HepG2 (cell line): ENCODE measurements around the gene CENPO. TPM values are rescaled to one million over a fixed set of nuclear protein-coding genes. Genes with fewer than 3 reads are reported as not detected.

Experiments used
- ATAC-seq: fragments of 200-7000 bp; cut with Tn5 transposase; 3 replicates; pipeline ENCODE4 v1.9.1; 2020; ENCODE audit warnings: mild to moderate bottlenecking, moderate library complexity
- BruUV-seq: library from RNA; stranded (reverse); fragments of 400-500 nt; replicated peaks from 2 replicates; lab custom pipeline; 2021; lab: Mats Ljungman, UMichigan
- CTCF ChIA-PET: fragments of 300-600 bp; formaldehyde crosslinking; extraction: SDS; loops from one replicate; lab custom pipeline; 2021; ENCODE audit warnings: low total read pairs, inconsistent platforms, low intra/inter-chr PET ratio; lab: Yijun Ruan, JAX
- POLR2A ChIA-PET: fragments of 350-600 bp; sonication (Branson Sonifier 250); formaldehyde crosslinking; loops from one replicate; lab custom pipeline; 2020; ENCODE audit warnings: antibody characterized with exemption, inconsistent platforms; lab: Yijun Ruan, JAX
- DNase-seq: peaks from one replicate; pipeline ENCODE4 v3.0.0-alpha.2; 2015; ENCODE audit warnings: low spot score
- FAIRE-seq: peaks from 3 replicates; lab custom pipeline; 2011; peaks lifted over from hg19 to GRCh38; lab: Jason Lieb, UNC
- H2AFZ ChIP-seq: one replicate; pipeline ENCODE4 v1.6.1; 2011; ENCODE audit warnings: low read length, inconsistent platforms
- H3K27ac ChIP-seq: fragments of 300-600 bp; 3 replicates; pipeline ENCODE4 v1.8.0; 2011; ENCODE audit warnings: mixed run types, mild to moderate bottlenecking, mixed read lengths, low read length, inconsistent platforms; ENCODE audit not compliant: insufficient read depth; ENCODE audit errors: extremely low read length
- H3K27me3 ChIP-seq, 2 experiments: fragments of 200-600 bp in 1 of 2; 2 replicates in 1 of 2; 3 replicates in 1 of 2; pipeline versions ENCODE4 v1.6.0 to v1.8.0; 2011; ENCODE audit warnings: low read length in 2 of 2, mild to moderate bottlenecking in 2 of 2, moderate library complexity in 2 of 2, inconsistent platforms in 1 of 2; ENCODE audit not compliant: insufficient read depth in 2 of 2, control insufficient read depth in 1 of 2
- H3K36me3 ChIP-seq, 2 experiments: fragments of 200-600 bp in 1 of 2; replicated peaks in 1 of 2; 2 replicates in 1 of 2; 3 replicates in 1 of 2; pipeline versions ENCODE4 v1.5.1 to v1.8.0; 2011; ENCODE audit warnings: low read length in 2 of 2, inconsistent platforms in 1 of 2; ENCODE audit not compliant: insufficient read depth in 2 of 2, control insufficient read depth in 1 of 2
- H3K4me1 ChIP-seq: 2 replicates; pipeline ENCODE4 v1.5.1; 2012; ENCODE audit warnings: low read length, inconsistent platforms; ENCODE audit not compliant: insufficient read depth
- H3K4me2 ChIP-seq: 2 replicates; pipeline ENCODE4 v1.6.0; 2011; ENCODE audit warnings: low read depth, low read length, inconsistent platforms
- H3K4me3 ChIP-seq, 3 experiments: fragments of 200-600 bp in 1 of 3; sonication (generic), shearing (Covaris generic) in 1 of 3; replicated peaks in 1 of 3; 2 replicates each; pipeline ENCODE4 v1.5.1; 2011 to 2016; ENCODE audit warnings: low read length in 3 of 3, inconsistent platforms in 2 of 3, low read depth in 2 of 3, mild to moderate bottlenecking in 2 of 3, control low read depth in 1 of 3, mixed read lengths in 1 of 3; ENCODE audit not compliant: insufficient read depth in 1 of 3
- H3K79me2 ChIP-seq: one replicate; pipeline ENCODE4 v1.6.1; 2011; ENCODE audit warnings: low read length, inconsistent platforms; ENCODE audit not compliant: insufficient read depth
- H3K9ac ChIP-seq: 2 replicates; pipeline ENCODE4 v1.6.0; 2011; ENCODE audit warnings: mild to moderate bottlenecking, low read depth, low read length, inconsistent platforms; ENCODE audit not compliant: insufficient read depth
- H3K9me3 ChIP-seq: 2 replicates; pipeline ENCODE4 v1.5.1; 2012; ENCODE audit warnings: mild to moderate bottlenecking, low read length
- H4K20me1 ChIP-seq: 2 replicates; pipeline ENCODE4 v1.6.0; 2011; ENCODE audit warnings: inconsistent platforms, mild to moderate bottlenecking, low read length, moderate library complexity; ENCODE audit not compliant: insufficient read depth
- ASH2L ChIP-seq: fragments of 300-600, 200-600 bp; sonication (generic); IDR thresholded peaks from 2 replicates; pipeline ENCODE4 v1.7.0; 2017; ENCODE audit warnings: low read depth, mild to moderate bottlenecking, moderate library complexity, mixed read lengths, low read length; ENCODE audit not compliant: insufficient read length
- HNF4G ChIP-seq, 2 experiments: sonication (generic) in 1 of 2; formaldehyde crosslinking in 1 of 2; IDR thresholded peaks; 2 replicates each; pipeline versions ENCODE4 v1.4.0 to v1.6.1; 2011 to 2020; ENCODE audit warnings: borderline replicate concordance in 2 of 2, low read depth in 2 of 2, mild to moderate bottlenecking in 2 of 2, low read length in 1 of 2, missing genetic modification reagents in 1 of 2, moderate library complexity in 1 of 2
- KMT2A ChIP-seq: sonication (generic); formaldehyde crosslinking; IDR thresholded peaks from 2 replicates; pipeline ENCODE4 v1.4.0; 2020; ENCODE audit warnings: missing genetic modification reagents
- MAFK ChIP-seq, 2 experiments: IDR thresholded peaks in 1 of 2; conservative IDR thresholded peaks in 1 of 2; 2 replicates each; pipeline ENCODE4 v1.6.1; 2011; ENCODE audit warnings: improper control_type of control experiment in 2 of 2, low read length in 2 of 2
- NFE2L2 ChIP-seq: fragments of 150-350 bp; IDR thresholded peaks from 2 replicates; pipeline ENCODE4 v1.6.1; 2014; ENCODE audit warnings: low read length
- PHB2 ChIP-seq: fragments of 450-650 bp; IDR thresholded peaks from 2 replicates; pipeline ENCODE4 v1.6.1; 2018; ENCODE audit not compliant: partially characterized antibody
- SATB2 ChIP-seq: sonication (generic); formaldehyde crosslinking; IDR thresholded peaks from 2 replicates; pipeline ENCODE4 v1.5.0; 2020; ENCODE audit warnings: missing genetic modification reagents
- TAF15 ChIP-seq: fragments of 200-400 bp; formaldehyde crosslinking; IDR thresholded peaks from one replicate; pipeline ENCODE4 v1.6.1; 2018; ENCODE audit warnings: mild to moderate bottlenecking, low read depth, low read length; ENCODE audit not compliant: poor library complexity, severe bottlenecking
- TGIF2 ChIP-seq: IDR thresholded peaks from 2 replicates; pipeline ENCODE4 v1.6.1; 2016; ENCODE audit warnings: control low read depth, missing compliant biosample characterization
- ZBTB20 ChIP-seq: sonication (generic); formaldehyde crosslinking; IDR thresholded peaks from 2 replicates; pipeline ENCODE4 v1.8.1; 2023; ENCODE audit warnings: missing genetic modification reagents, low read depth, mild to moderate bottlenecking, borderline replicate concordance
- ZNF572 ChIP-seq: sonication (generic); formaldehyde crosslinking; IDR thresholded peaks from 2 replicates; pipeline ENCODE4 v1.5.1; 2020; ENCODE audit warnings: mild to moderate bottlenecking, missing genetic modification reagents
- ZNF792 ChIP-seq: IDR thresholded peaks from 2 replicates; pipeline ENCODE4 v1.6.1; 2016
- ZSCAN31 ChIP-seq: sonication (generic); formaldehyde crosslinking; IDR thresholded peaks from 2 replicates; pipeline ENCODE4 v1.5.0; 2020; ENCODE audit warnings: low read depth, mild to moderate bottlenecking, missing genetic modification reagents
- WGBS: methylation state at CpG from one replicate; pipeline ENCODE4 v1.1.6; 2017; ENCODE audit warnings: low lambda C conversion rate; 5-methylcytosine and 5-hydroxymethylcytosine counted together
- in situ Hi-C: cut with HindIII; loops from 2 replicates; pipeline ENCODE4 v1.10.0; 2017; ENCODE audit warnings: low pct_unique_long_range_greater_than_20kb; ENCODE audit not compliant: extremely low pct_ligation_motif_present
- intact Hi-C: fragments of 100-400 bp; cut with micrococcal nuclease; formaldehyde crosslinking; loops from one replicate; pipeline ENCODE4 v1.10.0; 2022; ENCODE audit not compliant: unreplicated experiment
- polyA plus RNA-seq, 8 experiments: library from polyadenylated mRNA; depleted of rRNA in 3 of 8; stranded (reverse) in 7 of 8; unstranded in 1 of 8; fragments of >200 nt; fragmentation: Illumina TruSeq in 4 of 8; extraction: Trizol in 4 of 8; gene quantifications; 2 replicates each; pipeline versions ENCODE4 v1.2.1 to v1.2.3, GENCODE V29; 2011 to 2016; ENCODE audit warnings: low read depth in 4 of 8, missing spikeins in 1 of 8, mixed read lengths in 1 of 8; ENCODE audit not compliant: insufficient read depth in 1 of 8
- total RNA-seq, 5 experiments: library from RNA; depleted of rRNA; stranded (reverse); fragments of >200 nt; fragmentation: Illumina TruSeq; extraction: Trizol; gene quantifications; 2 replicates each; pipeline ENCODE4 v1.2.3, GENCODE V29; 2016; ENCODE audit warnings: low read depth in 1 of 5
- TF ChIP-seq, protein P1 (sequence below): sonication (generic); formaldehyde crosslinking; IDR thresholded peaks from 2 replicates; pipeline ENCODE4 v1.4.0; 2020; ENCODE audit warnings: missing genetic modification reagents
- TF ChIP-seq, protein P2 (sequence below): sonication (generic); formaldehyde crosslinking; IDR thresholded peaks from 2 replicates; pipeline ENCODE4 v1.4.0; 2020; ENCODE audit warnings: missing genetic modification reagents
- TF ChIP-seq, protein P3 (sequence below): sonication (generic); formaldehyde crosslinking; IDR thresholded peaks from 2 replicates; pipeline ENCODE4 v1.4.0; 2020; ENCODE audit warnings: missing genetic modification reagents

Gene CENPO
- total and polyA plus RNA-seq, 2 of the 13 experiments (the other 11 are each of a cell fraction or from before 2014, with no cell fraction given), result 19.7 to 35.5 TPM

GRCh38 chr2:24809316-24810007 lies 16.2 kb downstream of the CENPO start:
- DNase-seq (peak; percentile 49), ATAC-seq (peak; percentile 41; the same call in 2 of the 3 replicates), FAIRE-seq (no peak)
- Histone ChIP-seq H2AFZ (peak overlapping the region; percentile 7), H3K4me3 (no peak overlapping the region), H3K9ac (no peak overlapping the region), H4K20me1 (no peaks in the 10 kb centered on the region), H3K36me3 (peaks cover 13 to 32% of the 10 kb centered on the region in 2 experiments), H3K9me3 (no peaks in the 10 kb centered on the region), H3K4me2 (no peak overlapping the region; the same call in 1 of the 2 replicates), H3K27me3 (no peaks in the 10 kb centered on the region), H3K4me1 (peaks cover 15% of the 10 kb centered on the region), H3K27ac (peak overlapping the region; percentile 43), H3K79me2 (peaks cover 73% of the 10 kb centered on the region)
- ChIA-PET POLR2A (interaction anchor here (1.1 to 1.4 kb wide), 2 partner anchors 17 to 18 kb away, joined by 3 to 5 read pairs; no protein-coding TSS in a partner anchor), CTCF (no interaction called here)
- no TSS peak for BruUV-seq
- in situ Hi-C loops, result no loop called here
- intact Hi-C loops, result no loop called here
- WGBS, result 95% methylated on average over 4 of the region's 4 CpGs
- TF ChIP-seq ZBTB20 (CRISPR knock-in tag) (peak; percentile 29; the same call in 1 of the 2 replicates), HNF4G (IDR thresholded peaks at IDR 0.05; ENCODE audit: borderline replicate concordance, low read depth, low read length) (no peak), HNF4G (CRISPR knock-in tag; IDR thresholded peaks at IDR 0.05; ENCODE audit: borderline replicate concordance, low read depth) (no peak), ZNF572 (CRISPR knock-in tag) (no peak), MAFK (conservative IDR thresholded peaks at IDR 0.05 in 1 of 2, IDR thresholded peaks at IDR 0.05 in 1 of 2; ENCODE audit: low read length in 2 of 2) (peak; percentile 16 to 35; a peak in 3 of 4 replicates), ASH2L (peak; percentile 18), TGIF2 (CRISPR knock-in tag) (no peak), TAF15 (no peak), ZSCAN31 (no peak), ZNF792 (CRISPR knock-in tag) (no peak), KMT2A (no peak), SATB2 (CRISPR knock-in tag) (no peak), NFE2L2 (peak; percentile 90), PHB2 (no peak)
- TF ChIP-seq, protein P1, sequence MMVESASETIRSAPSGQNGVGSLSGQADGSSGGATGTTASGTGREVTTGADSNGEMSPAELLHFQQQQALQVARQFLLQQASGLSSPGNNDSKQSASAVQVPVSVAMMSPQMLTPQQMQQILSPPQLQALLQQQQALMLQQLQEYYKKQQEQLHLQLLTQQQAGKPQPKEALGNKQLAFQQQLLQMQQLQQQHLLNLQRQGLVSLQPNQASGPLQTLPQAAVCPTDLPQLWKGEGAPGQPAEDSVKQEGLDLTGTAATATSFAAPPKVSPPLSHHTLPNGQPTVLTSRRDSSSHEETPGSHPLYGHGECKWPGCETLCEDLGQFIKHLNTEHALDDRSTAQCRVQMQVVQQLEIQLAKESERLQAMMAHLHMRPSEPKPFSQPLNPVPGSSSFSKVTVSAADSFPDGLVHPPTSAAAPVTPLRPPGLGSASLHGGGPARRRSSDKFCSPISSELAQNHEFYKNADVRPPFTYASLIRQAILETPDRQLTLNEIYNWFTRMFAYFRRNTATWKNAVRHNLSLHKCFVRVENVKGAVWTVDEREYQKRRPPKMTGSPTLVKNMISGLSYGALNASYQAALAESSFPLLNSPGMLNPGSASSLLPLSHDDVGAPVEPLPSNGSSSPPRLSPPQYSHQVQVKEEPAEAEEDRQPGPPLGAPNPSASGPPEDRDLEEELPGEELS (CRISPR knock-in tag), result no peak
- TF ChIP-seq, protein P2, sequence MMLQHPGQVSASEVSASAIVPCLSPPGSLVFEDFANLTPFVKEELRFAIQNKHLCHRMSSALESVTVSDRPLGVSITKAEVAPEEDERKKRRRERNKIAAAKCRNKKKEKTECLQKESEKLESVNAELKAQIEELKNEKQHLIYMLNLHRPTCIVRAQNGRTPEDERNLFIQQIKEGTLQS (CRISPR knock-in tag), result no peak
- TF ChIP-seq, protein P3, sequence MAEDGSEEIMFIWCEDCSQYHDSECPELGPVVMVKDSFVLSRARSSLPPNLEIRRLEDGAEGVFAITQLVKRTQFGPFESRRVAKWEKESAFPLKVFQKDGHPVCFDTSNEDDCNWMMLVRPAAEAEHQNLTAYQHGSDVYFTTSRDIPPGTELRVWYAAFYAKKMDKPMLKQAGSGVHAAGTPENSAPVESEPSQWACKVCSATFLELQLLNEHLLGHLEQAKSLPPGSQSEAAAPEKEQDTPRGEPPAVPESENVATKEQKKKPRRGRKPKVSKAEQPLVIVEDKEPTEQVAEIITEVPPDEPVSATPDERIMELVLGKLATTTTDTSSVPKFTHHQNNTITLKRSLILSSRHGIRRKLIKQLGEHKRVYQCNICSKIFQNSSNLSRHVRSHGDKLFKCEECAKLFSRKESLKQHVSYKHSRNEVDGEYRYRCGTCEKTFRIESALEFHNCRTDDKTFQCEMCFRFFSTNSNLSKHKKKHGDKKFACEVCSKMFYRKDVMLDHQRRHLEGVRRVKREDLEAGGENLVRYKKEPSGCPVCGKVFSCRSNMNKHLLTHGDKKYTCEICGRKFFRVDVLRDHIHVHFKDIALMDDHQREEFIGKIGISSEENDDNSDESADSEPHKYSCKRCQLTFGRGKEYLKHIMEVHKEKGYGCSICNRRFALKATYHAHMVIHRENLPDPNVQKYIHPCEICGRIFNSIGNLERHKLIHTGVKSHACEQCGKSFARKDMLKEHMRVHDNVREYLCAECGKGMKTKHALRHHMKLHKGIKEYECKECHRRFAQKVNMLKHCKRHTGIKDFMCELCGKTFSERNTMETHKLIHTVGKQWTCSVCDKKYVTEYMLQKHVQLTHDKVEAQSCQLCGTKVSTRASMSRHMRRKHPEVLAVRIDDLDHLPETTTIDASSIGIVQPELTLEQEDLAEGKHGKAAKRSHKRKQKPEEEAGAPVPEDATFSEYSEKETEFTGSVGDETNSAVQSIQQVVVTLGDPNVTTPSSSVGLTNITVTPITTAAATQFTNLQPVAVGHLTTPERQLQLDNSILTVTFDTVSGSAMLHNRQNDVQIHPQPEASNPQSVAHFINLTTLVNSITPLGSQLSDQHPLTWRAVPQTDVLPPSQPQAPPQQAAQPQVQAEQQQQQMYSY (CRISPR knock-in tag), result no peak
